Type B pancreatic cell (in vitro differentiated cells): ENCODE measurements around the gene SLC26A3. TPM values are rescaled to one million over a fixed set of nuclear protein-coding genes. Genes with fewer than 3 reads are reported as not detected.

Source experiments
- DNase-seq: peaks from one replicate; pipeline ENCODE4 v3.0.0; 2021; ENCODE audit warnings: mixed read lengths; ENCODE audit not compliant: unreplicated experiment; ENCODE audit errors: extremely low spot score
- H3K27ac Mint-ChIP-seq: 2 replicates; pipeline ENCODE4 v1.8.0; 2021; ENCODE audit warnings: mild to moderate bottlenecking, mixed read lengths
- H3K27me3 Mint-ChIP-seq: 2 replicates; pipeline ENCODE4 v1.8.0; 2021; ENCODE audit warnings: mixed read lengths
- H3K36me3 Mint-ChIP-seq: 2 replicates; pipeline ENCODE4 v1.8.0; 2021; ENCODE audit warnings: mixed read lengths
- H3K4me1 Mint-ChIP-seq: one replicate; pipeline ENCODE4 v1.8.0; 2021; ENCODE audit warnings: mixed read lengths; ENCODE audit not compliant: unreplicated experiment
- H3K4me3 Mint-ChIP-seq: 2 replicates; pipeline ENCODE4 v1.8.0; 2021; ENCODE audit warnings: mild to moderate bottlenecking, mixed read lengths
- H3K9me3 Mint-ChIP-seq: 2 replicates; pipeline ENCODE4 v1.8.0; 2021; ENCODE audit warnings: mixed read lengths
- CTCF ChIP-seq: fragments of 200-600 bp; sonication (generic); conservative IDR thresholded peaks from 2 replicates; pipeline ENCODE4 v1.5.0; 2021; ENCODE audit warnings: antibody characterized with exemption, mild to moderate bottlenecking
- total RNA-seq: library from RNA; stranded (reverse); gene quantifications from 2 replicates; pipeline ENCODE4 v1.2.1, GENCODE V29; 2021; ENCODE audit warnings: low replicate concordance

SLC26A3 gene
- total RNA-seq, 1 donor from 2014 or later, result 4.7 TPM

- no peak for TF ChIP-seq CTCF
- Mint-ChIP-seq H3K4me3 (no peak overlapping the region), H3K9me3 (no peaks in the 10 kb centered on the region), H3K27me3 (peaks cover 8% of the 10 kb centered on the region), H3K27ac (no peak overlapping the region), H3K4me1 (peaks cover 5% of the 10 kb centered on the region), H3K36me3 (no peaks in the 10 kb centered on the region)
- no peak for DNase-seq
Measured at GRCh38 chr7:107815254-107815882, 12.3 kb upstream of the SLC26A3 start.

GRCh38 chr7:107813524-107813923 is 10.5 kb upstream of the SLC26A3 start:
- no peak for DNase-seq
- TF ChIP-seq CTCF, result no peak
- no peaks in the 10 kb centered on the region for H3K9me3 Mint-ChIP-seq
- no peak overlapping the region for H3K4me3 Mint-ChIP-seq
- H3K4me1 Mint-ChIP-seq, result peaks cover 5% of the 10 kb centered on the region
- no peak overlapping the region for H3K27ac Mint-ChIP-seq
- no peaks in the 10 kb centered on the region for H3K36me3 Mint-ChIP-seq
- no peaks in the 10 kb centered on the region for H3K27me3 Mint-ChIP-seq

GRCh38 chr7:107811934-107812333 is 8.9 kb upstream of the SLC26A3 start:
- H3K27me3 Mint-ChIP-seq, result no peaks in the 10 kb centered on the region
- no peak for TF ChIP-seq CTCF
- no peaks in the 10 kb centered on the region for H3K36me3 Mint-ChIP-seq
- H3K4me1 Mint-ChIP-seq, result peaks cover 5% of the 10 kb centered on the region
- H3K27ac Mint-ChIP-seq, result no peak overlapping the region
- H3K9me3 Mint-ChIP-seq, result no peaks in the 10 kb centered on the region
- no peak for DNase-seq
- no peak overlapping the region for H3K4me3 Mint-ChIP-seq

GRCh38 chr7:107810626-107811025 is 7.6 kb upstream of the SLC26A3 start:
- no peak for DNase-seq
- no peak overlapping the region for H3K27ac Mint-ChIP-seq
- H3K27me3 Mint-ChIP-seq, result no peaks in the 10 kb centered on the region
- TF ChIP-seq CTCF, result no peak
- no peaks in the 10 kb centered on the region for H3K36me3 Mint-ChIP-seq
- H3K4me1 Mint-ChIP-seq, result no peaks in the 10 kb centered on the region
- no peak overlapping the region for H3K4me3 Mint-ChIP-seq
- no peaks in the 10 kb centered on the region for H3K9me3 Mint-ChIP-seq

GRCh38 chr7:107809179-107809578 is 6.2 kb upstream of the SLC26A3 start:
- Mint-ChIP-seq H3K27ac (no peak overlapping the region), H3K9me3 (no peaks in the 10 kb centered on the region), H3K36me3 (no peaks in the 10 kb centered on the region), H3K27me3 (peaks cover 1% of the 10 kb centered on the region), H3K4me3 (no peak overlapping the region), H3K4me1 (no peaks in the 10 kb centered on the region)
- TF ChIP-seq CTCF, result no peak
- DNase-seq, result no peak
